ENCODE results near the gene YAE1.

GRCh38 chr7:39587393-39587792 is 21.2 kb downstream of the YAE1 start:
- TF ChIP-seq EZH2 (IDR thresholded peaks at IDR 0.05; ENCODE audit: borderline replicate concordance, low read depth, low read length, severe bottlenecking), result no peak
- no peak for TF ChIP-seq CTCF (IDR thresholded peaks at IDR 0.05; ENCODE audit: borderline replicate concordance, extremely low read depth, low read length, poor library complexity, severe bottlenecking)

All from DND-41 (cell line).